Fibroblast of lung (primary cell): ENCODE measurements around the gene LAMB3.

Experiments used
- EZH2 ChIP-seq: IDR thresholded peaks from 2 replicates; pipeline ENCODE4 v1.5.1; 2012; ENCODE audit warnings: low read length, control low read depth, mild to moderate bottlenecking; ENCODE audit errors: missing control alignments
- TF ChIP-seq, protein P1 (sequence below), 2 donors: IDR thresholded peaks in 1 of 2; conservative IDR thresholded peaks in 1 of 2; 1 replicate in 1 of 2; 2 replicates in 1 of 2; pipeline ENCODE4 v1.5.1; 2011 to 2012; ENCODE audit warnings: low read length in 2 of 2, control low read depth in 1 of 2, inconsistent platforms in 1 of 2, low read depth in 1 of 2, mild to moderate bottlenecking in 1 of 2

DNA sequence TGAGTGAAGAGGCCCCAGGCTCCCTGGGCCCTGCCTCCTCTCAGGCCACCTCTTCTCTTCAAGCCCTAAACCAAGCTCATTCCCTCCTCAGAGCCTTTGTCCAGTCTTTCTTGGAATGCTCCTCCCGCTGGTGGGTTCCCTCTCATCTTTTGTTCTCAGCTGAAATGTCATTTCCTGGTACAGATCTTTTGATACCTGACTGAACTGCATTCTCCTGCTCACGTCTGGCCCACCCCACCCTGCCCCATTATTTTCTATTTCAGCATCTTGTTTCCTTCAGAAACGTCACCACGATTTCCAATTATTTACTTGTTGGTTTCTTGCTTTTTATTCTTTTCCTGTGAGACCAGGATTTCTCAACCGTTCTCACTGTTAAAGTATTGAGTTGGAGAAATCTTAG is 16.4 kb downstream of the LAMB3 start:
- TF ChIP-seq, protein P1, sequence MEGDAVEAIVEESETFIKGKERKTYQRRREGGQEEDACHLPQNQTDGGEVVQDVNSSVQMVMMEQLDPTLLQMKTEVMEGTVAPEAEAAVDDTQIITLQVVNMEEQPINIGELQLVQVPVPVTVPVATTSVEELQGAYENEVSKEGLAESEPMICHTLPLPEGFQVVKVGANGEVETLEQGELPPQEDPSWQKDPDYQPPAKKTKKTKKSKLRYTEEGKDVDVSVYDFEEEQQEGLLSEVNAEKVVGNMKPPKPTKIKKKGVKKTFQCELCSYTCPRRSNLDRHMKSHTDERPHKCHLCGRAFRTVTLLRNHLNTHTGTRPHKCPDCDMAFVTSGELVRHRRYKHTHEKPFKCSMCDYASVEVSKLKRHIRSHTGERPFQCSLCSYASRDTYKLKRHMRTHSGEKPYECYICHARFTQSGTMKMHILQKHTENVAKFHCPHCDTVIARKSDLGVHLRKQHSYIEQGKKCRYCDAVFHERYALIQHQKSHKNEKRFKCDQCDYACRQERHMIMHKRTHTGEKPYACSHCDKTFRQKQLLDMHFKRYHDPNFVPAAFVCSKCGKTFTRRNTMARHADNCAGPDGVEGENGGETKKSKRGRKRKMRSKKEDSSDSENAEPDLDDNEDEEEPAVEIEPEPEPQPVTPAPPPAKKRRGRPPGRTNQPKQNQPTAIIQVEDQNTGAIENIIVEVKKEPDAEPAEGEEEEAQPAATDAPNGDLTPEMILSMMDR (conservative IDR thresholded peaks at IDR 0.05 in 1 of 2, IDR thresholded peaks at IDR 0.05 in 1 of 2; ENCODE audit: low read depth in 1 of 2, low read length in 2 of 2) = no peak
- no peak for TF ChIP-seq EZH2
